ENCODE results near the gene FOSB. TPM values are rescaled to one million over a fixed set of nuclear protein-coding genes. Genes with fewer than 3 reads are reported as not detected.
A peak's percentile ranks its signal among the peaks of the same experiment; 100 is the strongest.

Gene FOSB
- total and polyA plus RNA-seq, 4 donors = 0.18 to 1.3 (median 0.40) TPM

- TF ChIP-seq GABPA (IDR thresholded peaks at IDR 0.05 in 1 of 2, conservative IDR thresholded peaks at IDR 0.05 in 1 of 2) (no peak), HNF4G (IDR thresholded peaks at IDR 0.05) (no peak), RAD21 (IDR thresholded peaks at IDR 0.05) (peak; percentile 97 to 99), FOXA2 (IDR thresholded peaks at IDR 0.05) (peak; percentile 13)
- TF ChIP-seq, protein P1, sequence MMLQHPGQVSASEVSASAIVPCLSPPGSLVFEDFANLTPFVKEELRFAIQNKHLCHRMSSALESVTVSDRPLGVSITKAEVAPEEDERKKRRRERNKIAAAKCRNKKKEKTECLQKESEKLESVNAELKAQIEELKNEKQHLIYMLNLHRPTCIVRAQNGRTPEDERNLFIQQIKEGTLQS (IDR thresholded peaks at IDR 0.05) = peak; percentile 98
Measured at GRCh38 chr19:45478454-45479238, 10.8 kb downstream of the FOSB start (continued).

- H3K9me3 ChIP-seq (ENCODE audit: control insufficient read depth in 4 of 4, low read length in 3 of 4) = no peaks in the 10 kb centered on the region
- H3K4me1 ChIP-seq (ENCODE audit: control insufficient read depth in 4 of 4, insufficient read depth in 4 of 4, low read length in 3 of 4) = peaks cover 0 to 10% (median 2%) of the 10 kb centered on the region in 4 donors
- no peak for DNase-seq (ENCODE audit: low spot score)
- TF ChIP-seq RXRA (IDR thresholded peaks at IDR 0.05) (no peak), GABPA (IDR thresholded peaks at IDR 0.05 in 1 of 2, conservative IDR thresholded peaks at IDR 0.05 in 1 of 2) (no peak), REST (IDR thresholded peaks at IDR 0.05) (no peak), RAD21 (IDR thresholded peaks at IDR 0.05) (no peak), FOXA1 (IDR thresholded peaks at IDR 0.05) (no peak), JUND (IDR thresholded peaks at IDR 0.05) (no peak), TAF1 (conservative IDR thresholded peaks at IDR 0.05) (no peak), SP1 (IDR thresholded peaks at IDR 0.05) (no peak), FOXA2 (IDR thresholded peaks at IDR 0.05) (no peak), ZBTB33 (IDR thresholded peaks at IDR 0.05) (no peak), YY1 (IDR thresholded peaks at IDR 0.05) (no peak), NR2F2 (IDR thresholded peaks at IDR 0.05) (no peak), EGR1 (IDR thresholded peaks at IDR 0.05; ENCODE audit: low read depth in 2 of 2) (no peak), HNF4G (IDR thresholded peaks at IDR 0.05) (no peak), HNF4A (conservative IDR thresholded peaks at IDR 0.05) (no peak)
- TF ChIP-seq, protein P2, sequence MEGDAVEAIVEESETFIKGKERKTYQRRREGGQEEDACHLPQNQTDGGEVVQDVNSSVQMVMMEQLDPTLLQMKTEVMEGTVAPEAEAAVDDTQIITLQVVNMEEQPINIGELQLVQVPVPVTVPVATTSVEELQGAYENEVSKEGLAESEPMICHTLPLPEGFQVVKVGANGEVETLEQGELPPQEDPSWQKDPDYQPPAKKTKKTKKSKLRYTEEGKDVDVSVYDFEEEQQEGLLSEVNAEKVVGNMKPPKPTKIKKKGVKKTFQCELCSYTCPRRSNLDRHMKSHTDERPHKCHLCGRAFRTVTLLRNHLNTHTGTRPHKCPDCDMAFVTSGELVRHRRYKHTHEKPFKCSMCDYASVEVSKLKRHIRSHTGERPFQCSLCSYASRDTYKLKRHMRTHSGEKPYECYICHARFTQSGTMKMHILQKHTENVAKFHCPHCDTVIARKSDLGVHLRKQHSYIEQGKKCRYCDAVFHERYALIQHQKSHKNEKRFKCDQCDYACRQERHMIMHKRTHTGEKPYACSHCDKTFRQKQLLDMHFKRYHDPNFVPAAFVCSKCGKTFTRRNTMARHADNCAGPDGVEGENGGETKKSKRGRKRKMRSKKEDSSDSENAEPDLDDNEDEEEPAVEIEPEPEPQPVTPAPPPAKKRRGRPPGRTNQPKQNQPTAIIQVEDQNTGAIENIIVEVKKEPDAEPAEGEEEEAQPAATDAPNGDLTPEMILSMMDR (IDR thresholded peaks at IDR 0.05; ENCODE audit: low read depth, low read length, missing input control) = no peak
- TF ChIP-seq, protein P3, sequence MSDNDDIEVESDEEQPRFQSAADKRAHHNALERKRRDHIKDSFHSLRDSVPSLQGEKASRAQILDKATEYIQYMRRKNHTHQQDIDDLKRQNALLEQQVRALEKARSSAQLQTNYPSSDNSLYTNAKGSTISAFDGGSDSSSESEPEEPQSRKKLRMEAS (IDR thresholded peaks at IDR 0.05) = no peak
- TF ChIP-seq, protein P1 (IDR thresholded peaks at IDR 0.05) = no peak
- WGBS = 89% methylated on average over 5 of the region's 5 CpGs
- H3K4me3 ChIP-seq (ENCODE audit: low read depth in 1 of 3, low read length in 3 of 3) = no peak overlapping the region
- no peaks in the 10 kb centered on the region for H3K27me3 ChIP-seq (ENCODE audit: control insufficient read depth in 4 of 4, insufficient read depth in 4 of 4, low read length in 3 of 4)
- no peak overlapping the region for H3K9ac ChIP-seq (ENCODE audit: low read depth in 1 of 2, low read length in 2 of 2)
- H3K36me3 ChIP-seq (ENCODE audit: control insufficient read depth in 4 of 4, insufficient read depth in 3 of 4, low read depth in 1 of 4, low read length in 3 of 4) = no peaks in the 10 kb centered on the region
- no peak overlapping the region for H3K27ac ChIP-seq (ENCODE audit: low read depth in 1 of 2, low read length in 2 of 2)
Measured at GRCh38 chr19:45483033-45483432, 15.2 kb downstream of the FOSB start.

Measured in liver (tissue), 9 donors.